GM12878 (cell line): ENCODE results near the gene PTAFR. TPM values are rescaled to one million over a fixed set of nuclear protein-coding genes. Genes with fewer than 3 reads are reported as not detected.

Source experiments
- ATAC-seq: fragments of 200-7000 bp; cut with Tn5 transposase; 3 replicates; pipeline ENCODE4 v1.9.1; 2020; ENCODE audit warnings: mild to moderate bottlenecking, moderate library complexity
- BruUV-seq: library from RNA; stranded (reverse); fragments of 400-500 nt; replicated peaks from 2 replicates; lab custom pipeline; 2021; lab: Mats Ljungman, UMichigan
- CTCF ChIA-PET: fragments of 300-600 bp; sonication (Branson Sonifier 250); formaldehyde crosslinking; extraction: SDS; loops from one replicate; lab custom pipeline; 2021; ENCODE audit warnings: inconsistent platforms; lab: Yijun Ruan, JAX
- POLR2A ChIA-PET: fragments of 350-600 bp; formaldehyde crosslinking; extraction: SDS; loops from one replicate; lab custom pipeline; 2021; ENCODE audit warnings: inconsistent platforms; lab: Charles Lee
- RAD21 ChIA-PET: fragments of 300-600 bp; sonication (Branson Sonifier 250); formaldehyde crosslinking; loops from one replicate; lab custom pipeline; 2023; ENCODE audit warnings: antibody characterized with exemption; ENCODE audit not compliant: unreplicated experiment; lab: Charles Lee
- SMC1A ChIA-PET: fragments of 300-600 bp; sonication (Branson Sonifier 250); formaldehyde crosslinking; loops from one replicate; lab custom pipeline; 2023; ENCODE audit not compliant: unreplicated experiment, uncharacterized antibody; lab: Charles Lee
- DNase-seq: peaks from one replicate; pipeline ENCODE4 v3.0.0-alpha.2; 2011; ENCODE audit warnings: low read depth, low spot score
- FAIRE-seq: peaks from 3 replicates; lab custom pipeline; 2011; peaks lifted over from hg19 to GRCh38; lab: Jason Lieb, UNC
- H2AFZ ChIP-seq: 2 replicates; pipeline ENCODE4 v1.6.0; 2011; ENCODE audit warnings: low read depth, low read length, control low read depth; ENCODE audit not compliant: control insufficient read depth
- H3K27ac ChIP-seq: 2 replicates; pipeline ENCODE4 v1.5.1; 2011; ENCODE audit warnings: control low read depth; ENCODE audit not compliant: control insufficient read depth, insufficient read depth
- H3K27me3 ChIP-seq, 2 experiments: replicated peaks in 1 of 2; 2 replicates each; pipeline versions ENCODE4 v1.6.0 to v1.6.1; 2011; ENCODE audit warnings: low read length in 1 of 2; ENCODE audit not compliant: control insufficient read depth in 2 of 2, insufficient read depth in 2 of 2
- H3K36me3 ChIP-seq, 2 experiments: 2 replicates each; pipeline ENCODE4 v1.5.1; 2011; ENCODE audit warnings: low read length in 1 of 2; ENCODE audit not compliant: control insufficient read depth in 2 of 2, insufficient read depth in 2 of 2
- H3K4me1 ChIP-seq: 2 replicates; pipeline ENCODE4 v1.6.1; 2011; ENCODE audit warnings: mild to moderate bottlenecking, low read length, moderate library complexity, mixed read lengths; ENCODE audit not compliant: control insufficient read depth, insufficient read depth
- H3K4me2 ChIP-seq: 2 replicates; pipeline ENCODE4 v1.6.0; 2011; ENCODE audit warnings: control low read depth; ENCODE audit not compliant: control insufficient read depth, insufficient read depth
- H3K4me3 ChIP-seq: fragments of 200-600 bp; sonication (generic); 2 replicates; pipeline ENCODE4 v1.5.1; 2016
- H3K79me2 ChIP-seq: 2 replicates; pipeline ENCODE4 v1.6.0; 2011; ENCODE audit warnings: low read length; ENCODE audit not compliant: control insufficient read depth, insufficient read depth
- H3K9ac ChIP-seq: 2 replicates; pipeline ENCODE4 v1.8.0; 2011; ENCODE audit warnings: low read length, control low read depth, mixed read lengths; ENCODE audit not compliant: control insufficient read depth, insufficient read depth
- H3K9me3 ChIP-seq: replicated peaks from 3 replicates; pipeline ENCODE4 v1.5.1; 2011; ENCODE audit warnings: mild to moderate bottlenecking, low read length; ENCODE audit not compliant: control insufficient read depth, insufficient read depth
- H4K20me1 ChIP-seq: 2 replicates; pipeline ENCODE4 v1.6.0; 2011; ENCODE audit not compliant: control insufficient read depth, insufficient read depth
- BHLHE40 ChIP-seq, 2 experiments: fragments of 450-650 bp in 1 of 2; IDR thresholded peaks; 2 replicates each; pipeline ENCODE4 v1.6.1; 2011 to 2017; ENCODE audit warnings: low read depth in 2 of 2, borderline replicate concordance in 1 of 2, improper control_type of control experiment in 1 of 2, low read length in 1 of 2, mild to moderate bottlenecking in 1 of 2
- DPF2 ChIP-seq: fragments of 450-650 bp; IDR thresholded peaks from 2 replicates; pipeline ENCODE4 v1.6.1; 2017; ENCODE audit warnings: mild to moderate bottlenecking
- ESRRA ChIP-seq: IDR thresholded peaks from 2 replicates; pipeline ENCODE4 v1.6.1; 2012; ENCODE audit warnings: mild to moderate bottlenecking, low read length, improper control_type of control experiment
- FOXK2 ChIP-seq: fragments of 450-650 bp; IDR thresholded peaks from 2 replicates; pipeline ENCODE4 v1.6.1; 2017; ENCODE audit warnings: mild to moderate bottlenecking, moderate library complexity
- KLF5 ChIP-seq: fragments of 450-650 bp; IDR thresholded peaks from 2 replicates; pipeline ENCODE4 v1.6.1; 2014; ENCODE audit warnings: mild to moderate bottlenecking; ENCODE audit not compliant: partially characterized antibody
- NFXL1 ChIP-seq: fragments of 450-650 bp; IDR thresholded peaks from 2 replicates; pipeline ENCODE4 v1.6.1; 2017; ENCODE audit warnings: antibody characterized with exemption, mild to moderate bottlenecking, borderline replicate concordance
- NR2F1 ChIP-seq: fragments of 450-650 bp; conservative IDR thresholded peaks from 2 replicates; pipeline ENCODE4 v1.6.1; 2017; ENCODE audit warnings: mild to moderate bottlenecking
- ZNF384 ChIP-seq: IDR thresholded peaks from 2 replicates; pipeline ENCODE4 v1.6.1; 2012; ENCODE audit warnings: low read depth, mild to moderate bottlenecking, low read length, improper control_type of control experiment, borderline replicate concordance
- WGBS: methylation state at CpG from one replicate; pipeline ENCODE4 v1.1.6; 2016; ENCODE audit warnings: low lambda C conversion rate; ENCODE audit not compliant: insufficient replicate concordance, insufficient coverage; ENCODE audit errors: missing lambda C conversion rate; 5-methylcytosine and 5-hydroxymethylcytosine counted together
- in situ Hi-C: fragments of 300-500 bp; cut with MboI; formaldehyde crosslinking; loops from 9 replicates; pipeline ENCODE4 v1.14.3; 2018; ENCODE audit warnings: mixed read lengths
- intact Hi-C: fragments of 100-400 bp; cut with micrococcal nuclease; formaldehyde crosslinking; loops from one replicate; pipeline ENCODE4 v1.14.2; 2022; ENCODE audit not compliant: unreplicated experiment
- polyA plus RNA-seq, 11 experiments: library from polyadenylated mRNA; depleted of rRNA in 4 of 11; unstranded in 6 of 11; stranded (reverse) in 5 of 11; fragments of >200 nt; fragmentation: Nextera tagmentation in 4 of 11; fragmentation: Illumina TruSeq in 1 of 11; extraction: Ambion mirVana in 4 of 11; extraction: Trizol in 1 of 11; gene quantifications; 1 replicate in 1 of 11; 2 replicates in 10 of 11; pipeline versions ENCODE4 v1.2.1 to v1.2.3, GENCODE V29; 2011 to 2016; ENCODE audit warnings: inconsistent platforms in 2 of 11, missing spikeins in 2 of 11, low read depth in 1 of 11
- total RNA-seq, 4 experiments: library from RNA; depleted of rRNA in 3 of 4; stranded (reverse); fragments of >200 nt in 3 of 4; fragmentation: Illumina TruSeq in 1 of 4; extraction: Trizol in 1 of 4; gene quantifications; 2 replicates each; pipeline versions ENCODE4 v1.2.1 to v1.2.3, GENCODE V29; 2013 to 2021
- TF ChIP-seq, protein P1 (sequence below): IDR thresholded peaks from 2 replicates; pipeline ENCODE4 v1.6.1; 2011; ENCODE audit warnings: borderline replicate concordance, low read depth, mild to moderate bottlenecking, moderate library complexity, low read length; ENCODE audit not compliant: insufficient read depth, poor library complexity, severe bottlenecking

PTAFR gene
- total and polyA plus RNA-seq, 10 of the 15 experiments (the other 5 are each of a cell fraction or from before 2014, with no cell fraction given), result 17.5 to 251 (median 27.7) TPM

DNA sequence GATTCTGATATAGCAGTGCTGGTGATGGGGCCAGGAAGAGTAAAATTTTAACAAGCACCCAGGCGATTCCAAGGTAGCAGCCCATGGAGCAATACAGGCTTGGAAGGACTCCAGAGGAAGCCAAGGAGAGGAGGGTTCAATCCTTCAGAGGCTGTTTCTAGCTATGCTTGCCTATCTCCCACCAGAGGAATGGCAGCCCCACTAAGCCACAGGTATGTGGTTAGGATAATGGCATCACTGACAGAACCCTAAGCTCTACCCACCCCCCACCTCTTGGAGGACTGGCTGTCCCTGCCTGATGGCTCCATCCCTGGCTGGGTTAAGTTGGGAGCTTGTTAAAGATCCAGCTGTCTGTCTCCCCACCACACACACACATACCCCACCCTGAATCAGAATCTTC, 19.3 kb upstream of the PTAFR start (continued):
- TF ChIP-seq NFXL1, result no peak
- TF ChIP-seq, protein P1, sequence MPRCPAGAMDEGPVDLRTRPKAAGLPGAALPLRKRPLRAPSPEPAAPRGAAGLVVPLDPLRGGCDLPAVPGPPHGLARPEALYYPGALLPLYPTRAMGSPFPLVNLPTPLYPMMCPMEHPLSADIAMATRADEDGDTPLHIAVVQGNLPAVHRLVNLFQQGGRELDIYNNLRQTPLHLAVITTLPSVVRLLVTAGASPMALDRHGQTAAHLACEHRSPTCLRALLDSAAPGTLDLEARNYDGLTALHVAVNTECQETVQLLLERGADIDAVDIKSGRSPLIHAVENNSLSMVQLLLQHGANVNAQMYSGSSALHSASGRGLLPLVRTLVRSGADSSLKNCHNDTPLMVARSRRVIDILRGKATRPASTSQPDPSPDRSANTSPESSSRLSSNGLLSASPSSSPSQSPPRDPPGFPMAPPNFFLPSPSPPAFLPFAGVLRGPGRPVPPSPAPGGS, result no peak

DNA sequence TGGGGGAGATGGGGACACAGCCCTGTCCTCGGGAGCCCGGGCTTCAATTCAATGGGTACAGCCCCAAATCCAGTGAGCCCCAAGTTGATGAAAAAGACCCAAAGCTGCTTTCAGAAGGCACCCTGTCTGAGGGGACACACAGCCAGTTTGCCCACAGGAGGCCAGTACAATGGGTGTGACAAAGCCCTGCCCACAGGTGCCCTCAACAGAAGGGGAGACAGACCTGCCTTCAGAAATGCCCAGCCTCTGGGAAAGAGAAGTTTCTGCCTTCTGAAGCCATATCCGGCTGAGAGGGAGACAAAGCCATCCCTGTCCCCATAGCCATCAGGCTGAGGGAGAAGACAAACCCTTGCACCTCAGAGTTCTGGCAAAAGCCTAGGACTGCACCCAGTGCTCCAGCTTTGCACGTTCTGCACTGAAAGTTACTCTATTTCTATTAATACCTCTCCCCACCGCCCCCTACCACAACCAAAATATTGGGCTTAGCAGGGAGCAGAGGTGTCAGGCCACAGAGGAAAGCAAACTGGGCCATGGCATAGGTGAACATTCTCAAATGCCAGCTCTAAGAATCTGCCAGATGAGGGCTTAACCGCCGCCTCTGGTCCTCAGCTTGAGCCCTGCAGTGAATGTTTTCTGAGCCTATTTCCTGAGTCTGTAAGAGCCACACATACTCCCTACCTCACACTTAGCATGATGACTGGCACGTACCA, 18.0 kb upstream of the PTAFR start:
- Histone ChIP-seq H3K9me3 (peaks cover 2% of the 10 kb centered on the region; the same call in 2 of the 3 replicates), H3K4me1 (peaks cover 28% of the 10 kb centered on the region), H3K4me2 (no peak overlapping the region), H3K79me2 (no peaks in the 10 kb centered on the region), H3K9ac (no peak overlapping the region), H3K27ac (no peak overlapping the region), H3K36me3 (peaks cover 9 to 13% of the 10 kb centered on the region in 2 experiments), H3K27me3 (no peaks in the 10 kb centered on the region), H4K20me1 (no peaks in the 10 kb centered on the region), H2AFZ (no peak overlapping the region), H3K4me3 (no peak overlapping the region)
- intact Hi-C loops (no loop called here), in situ Hi-C loops (no loop called here)
- DNase-seq (no peak), FAIRE-seq (no peak), ATAC-seq (no peak; the same call in 2 of the 3 replicates)
- TF ChIP-seq NFXL1 (no peak), NR2F1 (no peak), DPF2 (no peak), BHLHE40 (IDR thresholded peaks at IDR 0.05; ENCODE audit: borderline replicate concordance in 1 of 2, low read depth in 2 of 2, low read length in 1 of 2) (no peak), ESRRA (no peak), ZNF384 (no peak), FOXK2 (no peak), KLF5 (no peak)
- no TSS peak for BruUV-seq
- ChIA-PET CTCF (interaction anchor here (0.8 to 3.0 kb wide), 4 partner anchors 11 to 21 kb away, joined by 3 to 8 read pairs (median 6); no protein-coding TSS in a partner anchor), RAD21 (interaction anchor here (0.8 to 2.1 kb wide), 2 partner anchors 103 kb away, joined by 3 to 5 read pairs; no protein-coding TSS in a partner anchor), SMC1A (interaction anchor here (1.1 to 22.7 kb wide), 4 partner anchors 11 to 104 kb away, joined by 4 to 445 read pairs (median 10); partner anchors contain the start of gene EYA3), POLR2A (interaction anchor here (1.8 kb wide), 1 partner anchor 11 kb away, joined by 4 read pairs; no protein-coding TSS in a partner anchor)
- WGBS, result 81% methylated on average over 8 of the region's 8 CpGs
